ENCODE data around the gene ZFYVE9. TPM values are rescaled to one million over a fixed set of nuclear protein-coding genes. Genes with fewer than 3 reads are reported as not detected.
A peak's percentile ranks its signal among the peaks of the same experiment; 100 is the strongest.

The ZFYVE9 gene
- total and polyA plus RNA-seq, 9 of the 15 experiments (the other 6 are each of a cell fraction or from before 2014, with no cell fraction given), result 0.52 to 14.4 (median 8.9) TPM

DNA sequence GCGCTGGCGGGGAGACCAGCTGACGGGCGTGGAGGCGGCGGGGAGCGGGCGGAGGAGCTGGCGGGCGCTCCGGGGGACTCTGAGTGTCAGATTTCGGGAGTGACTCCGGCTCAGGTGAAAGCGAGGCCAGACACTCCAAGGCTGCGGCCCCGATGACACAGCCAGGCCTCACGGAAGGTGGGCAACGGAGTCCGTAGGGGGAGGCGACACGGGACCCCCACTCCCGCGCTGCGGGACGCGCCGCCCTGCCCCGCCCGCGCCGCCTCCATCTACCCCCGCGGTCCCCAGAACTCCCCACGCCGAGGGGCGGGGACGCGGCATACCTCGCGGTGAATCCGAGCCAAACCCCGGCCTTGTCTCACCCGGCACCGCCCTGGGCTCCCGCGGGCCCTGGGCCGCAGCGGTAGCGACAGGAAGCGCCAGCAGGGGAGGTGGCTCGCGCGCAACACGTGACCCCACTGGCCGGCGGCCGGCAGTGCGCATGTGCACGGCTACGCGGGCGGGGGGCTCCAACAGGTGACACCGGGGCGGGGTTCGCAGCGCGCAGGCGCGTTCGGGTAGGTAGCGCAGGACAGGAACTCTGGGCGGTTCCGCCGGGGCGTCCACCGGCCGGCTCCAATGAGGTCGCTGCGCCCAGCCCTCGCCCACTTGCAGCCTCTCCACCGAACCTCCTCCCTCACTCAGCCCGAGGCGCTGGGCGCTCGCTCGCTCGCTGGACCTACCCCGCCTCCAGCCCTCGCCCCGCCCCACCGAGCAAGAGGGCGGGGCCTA is 224.0 kb downstream of the ZFYVE9 start, which contains the start of gene CC2D1B (continued):
- TF ChIP-seq GTF2F1 (IDR thresholded peaks at IDR 0.05; ENCODE audit: low read depth, low read length) (peak; percentile 17; the same call in 1 of the 2 replicates), MAFK (IDR thresholded peaks at IDR 0.05; ENCODE audit: low read length) (0 out of 2 replicates have a peak, but pooled peaks have one; percentile 4), ZZZ3 (IDR thresholded peaks at IDR 0.05) (no peak), SMC3 (conservative IDR thresholded peaks at IDR 0.05; ENCODE audit: insufficient read depth, low read depth, low read length) (peak; percentile 17; the same call in 1 of the 2 replicates), MBD2 (IDR thresholded peaks at IDR 0.05; ENCODE audit: borderline replicate concordance, low read depth) (peak; percentile 41; the same call in 1 of the 2 replicates), FOXK1 (CRISPR knock-in tag; IDR thresholded peaks at IDR 0.05; ENCODE audit: borderline replicate concordance) (peak; percentile 91), NFE2 (IDR thresholded peaks at IDR 0.05; ENCODE audit: low read depth) (0 out of 2 replicates have a peak, but pooled peaks have one; percentile 2)
- TF ChIP-seq, protein P1, sequence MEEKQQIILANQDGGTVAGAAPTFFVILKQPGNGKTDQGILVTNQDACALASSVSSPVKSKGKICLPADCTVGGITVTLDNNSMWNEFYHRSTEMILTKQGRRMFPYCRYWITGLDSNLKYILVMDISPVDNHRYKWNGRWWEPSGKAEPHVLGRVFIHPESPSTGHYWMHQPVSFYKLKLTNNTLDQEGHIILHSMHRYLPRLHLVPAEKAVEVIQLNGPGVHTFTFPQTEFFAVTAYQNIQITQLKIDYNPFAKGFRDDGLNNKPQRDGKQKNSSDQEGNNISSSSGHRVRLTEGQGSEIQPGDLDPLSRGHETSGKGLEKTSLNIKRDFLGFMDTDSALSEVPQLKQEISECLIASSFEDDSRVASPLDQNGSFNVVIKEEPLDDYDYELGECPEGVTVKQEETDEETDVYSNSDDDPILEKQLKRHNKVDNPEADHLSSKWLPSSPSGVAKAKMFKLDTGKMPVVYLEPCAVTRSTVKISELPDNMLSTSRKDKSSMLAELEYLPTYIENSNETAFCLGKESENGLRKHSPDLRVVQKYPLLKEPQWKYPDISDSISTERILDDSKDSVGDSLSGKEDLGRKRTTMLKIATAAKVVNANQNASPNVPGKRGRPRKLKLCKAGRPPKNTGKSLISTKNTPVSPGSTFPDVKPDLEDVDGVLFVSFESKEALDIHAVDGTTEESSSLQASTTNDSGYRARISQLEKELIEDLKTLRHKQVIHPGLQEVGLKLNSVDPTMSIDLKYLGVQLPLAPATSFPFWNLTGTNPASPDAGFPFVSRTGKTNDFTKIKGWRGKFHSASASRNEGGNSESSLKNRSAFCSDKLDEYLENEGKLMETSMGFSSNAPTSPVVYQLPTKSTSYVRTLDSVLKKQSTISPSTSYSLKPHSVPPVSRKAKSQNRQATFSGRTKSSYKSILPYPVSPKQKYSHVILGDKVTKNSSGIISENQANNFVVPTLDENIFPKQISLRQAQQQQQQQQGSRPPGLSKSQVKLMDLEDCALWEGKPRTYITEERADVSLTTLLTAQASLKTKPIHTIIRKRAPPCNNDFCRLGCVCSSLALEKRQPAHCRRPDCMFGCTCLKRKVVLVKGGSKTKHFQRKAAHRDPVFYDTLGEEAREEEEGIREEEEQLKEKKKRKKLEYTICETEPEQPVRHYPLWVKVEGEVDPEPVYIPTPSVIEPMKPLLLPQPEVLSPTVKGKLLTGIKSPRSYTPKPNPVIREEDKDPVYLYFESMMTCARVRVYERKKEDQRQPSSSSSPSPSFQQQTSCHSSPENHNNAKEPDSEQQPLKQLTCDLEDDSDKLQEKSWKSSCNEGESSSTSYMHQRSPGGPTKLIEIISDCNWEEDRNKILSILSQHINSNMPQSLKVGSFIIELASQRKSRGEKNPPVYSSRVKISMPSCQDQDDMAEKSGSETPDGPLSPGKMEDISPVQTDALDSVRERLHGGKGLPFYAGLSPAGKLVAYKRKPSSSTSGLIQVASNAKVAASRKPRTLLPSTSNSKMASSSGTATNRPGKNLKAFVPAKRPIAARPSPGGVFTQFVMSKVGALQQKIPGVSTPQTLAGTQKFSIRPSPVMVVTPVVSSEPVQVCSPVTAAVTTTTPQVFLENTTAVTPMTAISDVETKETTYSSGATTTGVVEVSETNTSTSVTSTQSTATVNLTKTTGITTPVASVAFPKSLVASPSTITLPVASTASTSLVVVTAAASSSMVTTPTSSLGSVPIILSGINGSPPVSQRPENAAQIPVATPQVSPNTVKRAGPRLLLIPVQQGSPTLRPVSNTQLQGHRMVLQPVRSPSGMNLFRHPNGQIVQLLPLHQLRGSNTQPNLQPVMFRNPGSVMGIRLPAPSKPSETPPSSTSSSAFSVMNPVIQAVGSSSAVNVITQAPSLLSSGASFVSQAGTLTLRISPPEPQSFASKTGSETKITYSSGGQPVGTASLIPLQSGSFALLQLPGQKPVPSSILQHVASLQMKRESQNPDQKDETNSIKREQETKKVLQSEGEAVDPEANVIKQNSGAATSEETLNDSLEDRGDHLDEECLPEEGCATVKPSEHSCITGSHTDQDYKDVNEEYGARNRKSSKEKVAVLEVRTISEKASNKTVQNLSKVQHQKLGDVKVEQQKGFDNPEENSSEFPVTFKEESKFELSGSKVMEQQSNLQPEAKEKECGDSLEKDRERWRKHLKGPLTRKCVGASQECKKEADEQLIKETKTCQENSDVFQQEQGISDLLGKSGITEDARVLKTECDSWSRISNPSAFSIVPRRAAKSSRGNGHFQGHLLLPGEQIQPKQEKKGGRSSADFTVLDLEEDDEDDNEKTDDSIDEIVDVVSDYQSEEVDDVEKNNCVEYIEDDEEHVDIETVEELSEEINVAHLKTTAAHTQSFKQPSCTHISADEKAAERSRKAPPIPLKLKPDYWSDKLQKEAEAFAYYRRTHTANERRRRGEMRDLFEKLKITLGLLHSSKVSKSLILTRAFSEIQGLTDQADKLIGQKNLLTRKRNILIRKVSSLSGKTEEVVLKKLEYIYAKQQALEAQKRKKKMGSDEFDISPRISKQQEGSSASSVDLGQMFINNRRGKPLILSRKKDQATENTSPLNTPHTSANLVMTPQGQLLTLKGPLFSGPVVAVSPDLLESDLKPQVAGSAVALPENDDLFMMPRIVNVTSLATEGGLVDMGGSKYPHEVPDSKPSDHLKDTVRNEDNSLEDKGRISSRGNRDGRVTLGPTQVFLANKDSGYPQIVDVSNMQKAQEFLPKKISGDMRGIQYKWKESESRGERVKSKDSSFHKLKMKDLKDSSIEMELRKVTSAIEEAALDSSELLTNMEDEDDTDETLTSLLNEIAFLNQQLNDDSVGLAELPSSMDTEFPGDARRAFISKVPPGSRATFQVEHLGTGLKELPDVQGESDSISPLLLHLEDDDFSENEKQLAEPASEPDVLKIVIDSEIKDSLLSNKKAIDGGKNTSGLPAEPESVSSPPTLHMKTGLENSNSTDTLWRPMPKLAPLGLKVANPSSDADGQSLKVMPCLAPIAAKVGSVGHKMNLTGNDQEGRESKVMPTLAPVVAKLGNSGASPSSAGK (IDR thresholded peaks at IDR 0.05), result peak; percentile 3; the same call in 1 of the 2 replicates
- TF ChIP-seq, protein P2, sequence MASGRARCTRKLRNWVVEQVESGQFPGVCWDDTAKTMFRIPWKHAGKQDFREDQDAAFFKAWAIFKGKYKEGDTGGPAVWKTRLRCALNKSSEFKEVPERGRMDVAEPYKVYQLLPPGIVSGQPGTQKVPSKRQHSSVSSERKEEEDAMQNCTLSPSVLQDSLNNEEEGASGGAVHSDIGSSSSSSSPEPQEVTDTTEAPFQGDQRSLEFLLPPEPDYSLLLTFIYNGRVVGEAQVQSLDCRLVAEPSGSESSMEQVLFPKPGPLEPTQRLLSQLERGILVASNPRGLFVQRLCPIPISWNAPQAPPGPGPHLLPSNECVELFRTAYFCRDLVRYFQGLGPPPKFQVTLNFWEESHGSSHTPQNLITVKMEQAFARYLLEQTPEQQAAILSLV (tag; IDR thresholded peaks at IDR 0.05), result no peak
- TF ChIP-seq, protein P3, sequence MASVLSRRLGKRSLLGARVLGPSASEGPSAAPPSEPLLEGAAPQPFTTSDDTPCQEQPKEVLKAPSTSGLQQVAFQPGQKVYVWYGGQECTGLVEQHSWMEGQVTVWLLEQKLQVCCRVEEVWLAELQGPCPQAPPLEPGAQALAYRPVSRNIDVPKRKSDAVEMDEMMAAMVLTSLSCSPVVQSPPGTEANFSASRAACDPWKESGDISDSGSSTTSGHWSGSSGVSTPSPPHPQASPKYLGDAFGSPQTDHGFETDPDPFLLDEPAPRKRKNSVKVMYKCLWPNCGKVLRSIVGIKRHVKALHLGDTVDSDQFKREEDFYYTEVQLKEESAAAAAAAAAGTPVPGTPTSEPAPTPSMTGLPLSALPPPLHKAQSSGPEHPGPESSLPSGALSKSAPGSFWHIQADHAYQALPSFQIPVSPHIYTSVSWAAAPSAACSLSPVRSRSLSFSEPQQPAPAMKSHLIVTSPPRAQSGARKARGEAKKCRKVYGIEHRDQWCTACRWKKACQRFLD (CRISPR knock-in tag; IDR thresholded peaks at IDR 0.05), result peak; percentile 76; the same call in 1 of the 2 replicates
- TF ChIP-seq, protein P4, sequence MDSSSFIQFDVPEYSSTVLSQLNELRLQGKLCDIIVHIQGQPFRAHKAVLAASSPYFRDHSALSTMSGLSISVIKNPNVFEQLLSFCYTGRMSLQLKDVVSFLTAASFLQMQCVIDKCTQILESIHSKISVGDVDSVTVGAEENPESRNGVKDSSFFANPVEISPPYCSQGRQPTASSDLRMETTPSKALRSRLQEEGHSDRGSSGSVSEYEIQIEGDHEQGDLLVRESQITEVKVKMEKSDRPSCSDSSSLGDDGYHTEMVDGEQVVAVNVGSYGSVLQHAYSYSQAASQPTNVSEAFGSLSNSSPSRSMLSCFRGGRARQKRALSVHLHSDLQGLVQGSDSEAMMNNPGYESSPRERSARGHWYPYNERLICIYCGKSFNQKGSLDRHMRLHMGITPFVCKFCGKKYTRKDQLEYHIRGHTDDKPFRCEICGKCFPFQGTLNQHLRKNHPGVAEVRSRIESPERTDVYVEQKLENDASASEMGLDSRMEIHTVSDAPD (CRISPR knock-in tag; IDR thresholded peaks at IDR 0.05), result no peak

All from K562 (cell line).